ENCODE measurements around the gene SGMS1. TPM values are rescaled to one million over a fixed set of nuclear protein-coding genes. Genes with fewer than 3 reads are reported as not detected.

Gene SGMS1
- polyA plus RNA-seq, 1 of the 3 experiments (the other 2 are of a cell fraction): 6.3 TPM

DNA sequence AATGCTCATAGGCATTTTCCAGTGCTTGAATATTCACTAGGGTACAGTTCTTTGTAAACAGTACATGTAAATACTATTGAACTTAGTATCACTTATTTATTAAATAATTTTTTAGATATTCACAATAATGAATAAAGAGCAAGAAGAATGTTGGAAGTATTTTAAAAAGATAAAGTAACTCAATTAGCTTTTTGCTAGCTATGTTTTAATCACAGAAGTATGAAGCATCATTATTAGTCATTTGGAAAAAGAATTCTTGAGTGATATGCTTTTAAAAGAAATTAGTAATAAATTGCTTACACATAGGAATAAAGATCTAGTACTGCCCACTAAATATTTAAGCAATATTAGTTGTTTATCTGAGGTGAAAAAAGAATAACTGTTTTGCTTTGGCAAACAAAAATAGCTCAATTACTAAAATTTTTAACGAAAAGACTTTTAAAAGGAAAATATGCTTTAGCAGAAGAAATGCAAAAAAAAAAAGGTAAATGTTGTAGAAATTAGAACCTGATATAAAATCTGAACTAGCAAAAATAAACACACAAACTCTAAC lies 66.5 kb downstream of the SGMS1 start:
- Histone ChIP-seq H3K9me2 (no peaks in the 10 kb centered on the region), H3K4me1 (ENCODE audit: control insufficient read depth in 1 of 2, insufficient read depth in 2 of 2, low read depth in 1 of 2, low read length in 1 of 2) (peaks cover 40 to 58% of the 10 kb centered on the region in 2 experiments; a peak in 3 of 4 replicates), H4K20me1 (ENCODE audit: insufficient read depth) (no peaks in the 10 kb centered on the region), H3K4me2 (0 out of 2 replicates have a peak overlapping the region, but pooled peaks have one; percentile 21), H3K4me3 (ENCODE audit: low read depth in 2 of 2, low read length in 1 of 2) (no peak overlapping the region), H3K27me3 (ENCODE audit: insufficient read depth) (no peaks in the 10 kb centered on the region), H2AFZ (ENCODE audit: low read depth) (no peak overlapping the region), H3K36me3 (replicated peaks in 1 of 2; ENCODE audit: control insufficient read depth in 1 of 2, insufficient read depth in 2 of 2, low read length in 1 of 2) (no peaks in the 10 kb centered on the region), H3K79me2 (ENCODE audit: insufficient read depth) (no peaks in the 10 kb centered on the region; the same call in 1 of the 2 replicates), H3K9ac (no peak overlapping the region), H3K9me3 (no peaks in the 10 kb centered on the region), H3K27ac (ENCODE audit: low read depth in 2 of 2, low read length in 1 of 2) (peak overlapping the region in 1 of 2 experiments; percentile 31; a peak in 1 of 4 replicates), H3F3A (replicated peaks; ENCODE audit: insufficient read depth) (peaks cover 10% of the 10 kb centered on the region)
- POLR2A ChIA-PET: interaction anchor here (0.7 kb wide), 1 partner anchor 13 kb away, joined by 4 read pairs; no protein-coding TSS in a partner anchor
- no peak for TF ChIP-seq CHD2 (IDR thresholded peaks at IDR 0.05; ENCODE audit: low read length, partially characterized antibody)
- no peak for TF ChIP-seq YY1 (IDR thresholded peaks at IDR 0.05; ENCODE audit: low read depth)
- no peak for TF ChIP-seq GATA2 (CRISPR knock-in tag; IDR thresholded peaks at IDR 0.05)
- no peak for TF ChIP-seq RCOR1 (IDR thresholded peaks at IDR 0.05; ENCODE audit: low read length)
- TF ChIP-seq TCF12 (IDR thresholded peaks at IDR 0.05): no peak
- TF ChIP-seq, protein P1, sequence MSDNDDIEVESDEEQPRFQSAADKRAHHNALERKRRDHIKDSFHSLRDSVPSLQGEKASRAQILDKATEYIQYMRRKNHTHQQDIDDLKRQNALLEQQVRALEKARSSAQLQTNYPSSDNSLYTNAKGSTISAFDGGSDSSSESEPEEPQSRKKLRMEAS (IDR thresholded peaks at IDR 0.05; ENCODE audit: low read depth): no peak
- no peak for TF ChIP-seq TEAD4 (IDR thresholded peaks at IDR 0.05; ENCODE audit: borderline replicate concordance, insufficient read depth)
- TF ChIP-seq, protein P2, sequence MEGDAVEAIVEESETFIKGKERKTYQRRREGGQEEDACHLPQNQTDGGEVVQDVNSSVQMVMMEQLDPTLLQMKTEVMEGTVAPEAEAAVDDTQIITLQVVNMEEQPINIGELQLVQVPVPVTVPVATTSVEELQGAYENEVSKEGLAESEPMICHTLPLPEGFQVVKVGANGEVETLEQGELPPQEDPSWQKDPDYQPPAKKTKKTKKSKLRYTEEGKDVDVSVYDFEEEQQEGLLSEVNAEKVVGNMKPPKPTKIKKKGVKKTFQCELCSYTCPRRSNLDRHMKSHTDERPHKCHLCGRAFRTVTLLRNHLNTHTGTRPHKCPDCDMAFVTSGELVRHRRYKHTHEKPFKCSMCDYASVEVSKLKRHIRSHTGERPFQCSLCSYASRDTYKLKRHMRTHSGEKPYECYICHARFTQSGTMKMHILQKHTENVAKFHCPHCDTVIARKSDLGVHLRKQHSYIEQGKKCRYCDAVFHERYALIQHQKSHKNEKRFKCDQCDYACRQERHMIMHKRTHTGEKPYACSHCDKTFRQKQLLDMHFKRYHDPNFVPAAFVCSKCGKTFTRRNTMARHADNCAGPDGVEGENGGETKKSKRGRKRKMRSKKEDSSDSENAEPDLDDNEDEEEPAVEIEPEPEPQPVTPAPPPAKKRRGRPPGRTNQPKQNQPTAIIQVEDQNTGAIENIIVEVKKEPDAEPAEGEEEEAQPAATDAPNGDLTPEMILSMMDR (IDR thresholded peaks at IDR 0.05): no peak
- no peak for TF ChIP-seq FOXJ3 (CRISPR knock-in tag; IDR thresholded peaks at IDR 0.05)
- TF ChIP-seq MXI1 (IDR thresholded peaks at IDR 0.05; ENCODE audit: low read depth, low read length): no peak
- TF ChIP-seq NRF1 (IDR thresholded peaks at IDR 0.05; ENCODE audit: low read depth, low read length): no peak
- TF ChIP-seq SIN3A (IDR thresholded peaks at IDR 0.05; ENCODE audit: borderline replicate concordance, low read depth, low read length): no peak
- 100% methylated on average over 1 of the region's 1 CpG for WGBS (ENCODE audit: low lambda C conversion rate)
- no peak for DNase-seq
- CTCF ChIA-PET: interaction anchor here (0.8 to 1.4 kb wide), 4 partner anchors 14 to 67 kb away, joined by 4 to 5 read pairs (median 4); partner anchors contain the start of gene SGMS1

DNA sequence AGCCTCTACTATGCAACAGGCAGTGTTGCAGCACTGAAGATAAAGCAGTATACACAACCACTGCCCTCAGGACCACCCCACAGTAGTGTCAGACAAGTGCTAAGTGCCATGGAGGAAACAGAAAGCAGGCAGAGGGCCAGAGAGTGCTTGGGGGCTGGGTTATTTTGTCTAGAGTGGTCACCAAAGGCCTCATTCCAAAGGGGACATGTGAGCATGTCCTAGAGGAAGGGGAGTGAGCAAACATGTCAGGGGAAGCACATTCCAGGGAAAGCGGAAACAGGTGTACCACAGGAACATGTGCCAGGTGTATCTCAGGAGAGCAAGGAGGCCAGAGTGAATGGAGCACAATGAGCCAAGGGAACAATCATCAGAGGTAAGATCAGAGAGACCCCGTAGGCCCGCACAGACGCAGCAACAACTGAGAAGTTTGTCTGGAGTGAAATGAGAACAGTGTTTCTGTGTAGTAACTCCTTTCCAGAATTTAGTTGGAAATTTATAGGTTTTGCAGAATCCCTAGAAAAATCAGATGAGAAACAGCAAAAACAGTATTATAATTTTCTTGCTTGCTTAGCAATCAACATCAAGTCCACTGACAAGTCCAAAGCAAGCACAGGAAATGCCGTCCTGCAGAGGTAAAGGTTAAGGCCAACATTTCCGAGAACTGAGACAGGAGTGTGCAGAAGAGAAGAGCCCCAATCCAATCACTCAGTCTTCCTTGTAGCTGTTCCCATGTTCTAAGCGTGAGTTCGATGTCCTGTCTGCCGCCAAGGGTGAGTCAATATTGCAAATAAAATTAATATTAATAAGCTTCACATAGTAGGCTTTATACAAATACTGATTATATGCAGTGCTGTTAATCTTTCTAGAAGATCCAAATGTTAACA lies 67.3 kb downstream of the SGMS1 start:
- Histone ChIP-seq H4K20me1 (ENCODE audit: insufficient read depth) (no peaks in the 10 kb centered on the region), H3K4me1 (ENCODE audit: control insufficient read depth in 1 of 2, insufficient read depth in 2 of 2, low read depth in 1 of 2, low read length in 1 of 2) (peaks cover 37 to 54% of the 10 kb centered on the region in 2 experiments; a peak in 3 of 4 replicates), H3K27ac (ENCODE audit: low read depth in 2 of 2, low read length in 1 of 2) (peak overlapping the region; percentile 31 to 43; a peak in 2 of 4 replicates), H2AFZ (ENCODE audit: low read depth) (no peak overlapping the region), H3K9me2 (no peaks in the 10 kb centered on the region), H3K27me3 (ENCODE audit: insufficient read depth) (no peaks in the 10 kb centered on the region), H3K4me3 (ENCODE audit: low read depth in 2 of 2, low read length in 1 of 2) (no peak overlapping the region), H3F3A (replicated peaks; ENCODE audit: insufficient read depth) (peaks cover 7% of the 10 kb centered on the region), H3K79me2 (ENCODE audit: insufficient read depth) (no peaks in the 10 kb centered on the region; the same call in 1 of the 2 replicates), H3K9me3 (no peaks in the 10 kb centered on the region), H3K9ac (no peak overlapping the region), H3K36me3 (replicated peaks in 1 of 2; ENCODE audit: control insufficient read depth in 1 of 2, insufficient read depth in 2 of 2, low read length in 1 of 2) (no peaks in the 10 kb centered on the region), H3K4me2 (0 out of 2 replicates have a peak overlapping the region, but pooled peaks have one; percentile 13)
- POLR2A ChIA-PET: no interaction called here
- no peak for DNase-seq
- CTCF ChIA-PET: interaction anchor here (1.0 to 1.4 kb wide), 5 partner anchors 13 to 135 kb away, joined by 3 to 5 read pairs (median 4); no protein-coding TSS in a partner anchor
- WGBS (ENCODE audit: low lambda C conversion rate): 92% methylated on average over 9 of the region's 9 CpGs
- TF ChIP-seq FOXJ3 (CRISPR knock-in tag; IDR thresholded peaks at IDR 0.05) (no peak), RXRA (IDR thresholded peaks at IDR 0.05; ENCODE audit: borderline replicate concordance, low read depth) (no peak), NFIC (IDR thresholded peaks at IDR 0.05; ENCODE audit: borderline replicate concordance) (no peak), RFX5 (IDR thresholded peaks at IDR 0.05; ENCODE audit: low read length) (no peak), MXI1 (IDR thresholded peaks at IDR 0.05; ENCODE audit: low read depth, low read length) (no peak), JUND (IDR thresholded peaks at IDR 0.05) (no peak), TAF1 (IDR thresholded peaks at IDR 0.05; ENCODE audit: borderline replicate concordance, low read depth, low read length) (no peak), FOSL2 (IDR thresholded peaks at IDR 0.05; ENCODE audit: borderline replicate concordance, low read depth) (no peak), GATA2 (CRISPR knock-in tag; IDR thresholded peaks at IDR 0.05) (no peak), YY1 (IDR thresholded peaks at IDR 0.05; ENCODE audit: low read depth) (no peak), ELF1 (IDR thresholded peaks at IDR 0.05) (no peak), RCOR1 (IDR thresholded peaks at IDR 0.05; ENCODE audit: low read length) (no peak), TCF12 (IDR thresholded peaks at IDR 0.05) (no peak)
- TF ChIP-seq, protein P1 (IDR thresholded peaks at IDR 0.05; ENCODE audit: low read depth): no peak
- TF ChIP-seq, protein P3, sequence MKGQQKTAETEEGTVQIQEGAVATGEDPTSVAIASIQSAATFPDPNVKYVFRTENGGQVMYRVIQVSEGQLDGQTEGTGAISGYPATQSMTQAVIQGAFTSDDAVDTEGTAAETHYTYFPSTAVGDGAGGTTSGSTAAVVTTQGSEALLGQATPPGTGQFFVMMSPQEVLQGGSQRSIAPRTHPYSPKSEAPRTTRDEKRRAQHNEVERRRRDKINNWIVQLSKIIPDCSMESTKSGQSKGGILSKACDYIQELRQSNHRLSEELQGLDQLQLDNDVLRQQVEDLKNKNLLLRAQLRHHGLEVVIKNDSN (IDR thresholded peaks at IDR 0.05; ENCODE audit: borderline replicate concordance, low read depth): no peak
